Measurements from ENCODE around the gene ASCC1.

ASCC1 gene

GRCh38 chr10:72092171-72092924 lies 123.7 kb downstream of the ASCC1 start:
- TF ChIP-seq ZFX (IDR thresholded peaks at IDR 0.05) (no peak), CTCF (conservative IDR thresholded peaks at IDR 0.05) (no peak)
- no peak overlapping the region for H3K27ac ChIP-seq

- TF ChIP-seq ZFX (IDR thresholded peaks at IDR 0.05) (no peak), CTCF (conservative IDR thresholded peaks at IDR 0.05) (no peak)
- H3K27ac ChIP-seq: no peak overlapping the region
Observed at GRCh38 chr10:72090326-72090725, 125.8 kb downstream of the ASCC1 start.

GRCh38 chr10:72089618-72090017 lies 126.5 kb downstream of the ASCC1 start:
- TF ChIP-seq ZFX (IDR thresholded peaks at IDR 0.05) (no peak), CTCF (conservative IDR thresholded peaks at IDR 0.05) (no peak)
- H3K27ac ChIP-seq: no peak overlapping the region

GRCh38 chr10:72088889-72089575 lies 127.0 kb downstream of the ASCC1 start:
- no peak overlapping the region for H3K27ac ChIP-seq
- TF ChIP-seq ZFX (IDR thresholded peaks at IDR 0.05) (no peak), CTCF (conservative IDR thresholded peaks at IDR 0.05) (no peak)

GRCh38 chr10:72087969-72088888 lies 127.8 kb downstream of the ASCC1 start, which contains the start of gene SPOCK2:
TSS of gene SPOCK2 (minus strand) at chr10:72088551. CDS start at chr10:72088328, 223 bp downstream.
- TF ChIP-seq CTCF (conservative IDR thresholded peaks at IDR 0.05) (no peak), ZFX (IDR thresholded peaks at IDR 0.05) (no peak)
- no peak within 1 kb of the TSS for H3K27ac ChIP-seq

GRCh38 chr10:72087392-72087968 lies 128.6 kb downstream of the ASCC1 start:
- TF ChIP-seq CTCF (conservative IDR thresholded peaks at IDR 0.05) (no peak), ZFX (IDR thresholded peaks at IDR 0.05) (no peak)
- no peak overlapping the region for H3K27ac ChIP-seq
